ENCODE results near the gene MORN5. TPM values are rescaled to one million over a fixed set of nuclear protein-coding genes. Genes with fewer than 3 reads are reported as not detected.

The MORN5 gene
- polyA plus RNA-seq, 2 of the 4 experiments (the other 2 are of a cell fraction), result not detected

GRCh38 chr9:122131401-122132001, 28.2 kb upstream of the MORN5 start:
- ATAC-seq (peak in 1 of 2 experiments; percentile 17; a peak in 1 of 6 replicates), FAIRE-seq (no peak), DNase-seq (ENCODE audit: low read depth in 1 of 2, low spot score in 1 of 2) (no peak)
- H3K9me3 ChIP-seq, result no peaks in the 10 kb centered on the region
- ChIA-PET CTCF (interaction anchor here (1.4 to 5.9 kb wide), 4 partner anchors 14 to 679 kb away, joined by 3 to 44 read pairs (median 5); no protein-coding TSS in a partner anchor), POLR2A (no interaction called here)
- H3K27ac ChIP-seq, result no peak overlapping the region
- no peaks in the 10 kb centered on the region; the same call in 2 of the 3 replicates for H3K4me1 ChIP-seq
- H3K4me3 ChIP-seq, result no peak overlapping the region
- no peak overlapping the region for H3K4me2 ChIP-seq
- TF ChIP-seq RAD21 (conservative IDR thresholded peaks at IDR 0.05 in 1 of 2, IDR thresholded peaks at IDR 0.05 in 1 of 2) (no peak), TFCP2L1 (CRISPR knock-in tag; IDR thresholded peaks at IDR 0.05) (no peak), NPAS2 (CRISPR knock-in tag; IDR thresholded peaks at IDR 0.05; ENCODE audit: borderline replicate concordance) (no peak), RNF2 (IDR thresholded peaks at IDR 0.05; ENCODE audit: borderline replicate concordance, low read depth) (no peak), JUNB (IDR thresholded peaks at IDR 0.05) (no peak), PBX3 (IDR thresholded peaks at IDR 0.05) (no peak)
- WGBS (ENCODE audit: missing lambda C conversion rate), result 79% methylated on average over 19 of the region's 21 CpGs

- no peak for TF ChIP-seq TFCP2L1 (CRISPR knock-in tag; IDR thresholded peaks at IDR 0.05)
- no peak for TF ChIP-seq ELK1 (IDR thresholded peaks at IDR 0.05; ENCODE audit: low read depth, low read length)
- TF ChIP-seq EHMT2 (IDR thresholded peaks at IDR 0.05; ENCODE audit: low read depth), result no peak
- TF ChIP-seq FOXS1 (CRISPR knock-in tag; IDR thresholded peaks at IDR 0.05), result no peak
- no peak for TF ChIP-seq CBX8 (IDR thresholded peaks at IDR 0.05)
- TF ChIP-seq EP300 (IDR thresholded peaks at IDR 0.05), result no peak
- ATAC-seq (no peak), DNase-seq (ENCODE audit: low read depth in 1 of 2, low spot score in 1 of 2) (no peak), FAIRE-seq (no peak)
- Histone ChIP-seq H3K4me1 (no peaks in the 10 kb centered on the region), H3K4me3 (no peak overlapping the region), H3K4me2 (no peak overlapping the region), H3K27ac (no peak overlapping the region), H3K9me3 (no peaks in the 10 kb centered on the region)
- ChIA-PET CTCF (interaction anchor here (0.6 to 6.2 kb wide), 6 partner anchors 9 to 678 kb away, joined by 3 to 86 read pairs (median 5); no protein-coding TSS in a partner anchor), POLR2A (no interaction called here)
- WGBS (ENCODE audit: missing lambda C conversion rate), result 73% methylated on average over 4 of the region's 4 CpGs
Observed at GRCh38 chr9:122132539-122132938, 27.2 kb upstream of the MORN5 start.

DNA sequence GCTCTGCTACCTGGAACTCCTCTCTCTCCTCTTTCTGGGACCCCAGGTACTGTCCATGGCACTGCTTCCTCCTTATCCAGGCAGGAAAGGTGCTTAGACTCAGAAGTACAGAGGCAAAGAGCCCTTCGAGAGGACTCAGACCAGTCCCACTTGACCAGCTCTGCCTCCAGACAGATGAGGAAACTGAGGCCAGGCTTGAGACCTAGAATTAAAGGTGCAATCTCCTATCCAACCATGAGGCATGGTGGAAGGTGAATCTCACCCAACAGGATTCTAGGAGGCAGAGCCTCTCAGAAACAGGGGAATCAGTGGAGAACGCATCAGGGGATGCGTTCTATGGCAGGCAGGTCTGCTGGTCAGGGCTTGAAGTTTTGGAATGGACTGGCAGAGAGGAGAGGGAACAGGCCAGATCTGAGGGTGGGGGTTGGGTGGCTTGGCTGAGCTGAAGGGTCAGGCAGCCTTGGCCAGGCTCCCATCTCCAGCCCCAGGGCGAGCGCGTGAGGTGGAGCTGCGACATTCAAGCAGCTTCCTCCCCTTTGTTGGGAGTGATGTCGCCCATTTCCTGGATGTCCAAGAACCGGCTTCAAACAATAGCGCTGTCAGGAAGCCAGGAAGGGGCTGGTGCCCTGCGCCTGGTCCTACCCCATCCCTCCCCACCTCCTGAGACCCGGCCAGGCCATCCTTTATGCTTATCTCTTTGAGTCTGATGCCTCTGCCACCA, 26.3 kb upstream of the MORN5 start:
- H3K4me3 ChIP-seq, result no peak overlapping the region
- H3K9me3 ChIP-seq, result no peaks in the 10 kb centered on the region
- ChIA-PET CTCF (interaction anchor here (0.6 to 6.2 kb wide), 7 partner anchors 10 to 677 kb away, joined by 3 to 86 read pairs (median 5); no protein-coding TSS in a partner anchor), POLR2A (interaction anchor here (0.8 kb wide), 1 partner anchor 131 kb away, joined by 3 read pairs; the partner anchor contains the start of genes MRRF and RBM18)
- no peak overlapping the region for H3K4me2 ChIP-seq
- WGBS (ENCODE audit: missing lambda C conversion rate), result 78% methylated on average over 12 of the region's 12 CpGs
- no peak for FAIRE-seq
- TF ChIP-seq NPAS2 (CRISPR knock-in tag; IDR thresholded peaks at IDR 0.05; ENCODE audit: borderline replicate concordance) (no peak), EHMT2 (IDR thresholded peaks at IDR 0.05; ENCODE audit: low read depth) (no peak), ZNF302 (CRISPR knock-in tag; IDR thresholded peaks at IDR 0.05) (no peak), POLR2AphosphoS2 (conservative IDR thresholded peaks at IDR 0.05; ENCODE audit: low read length) (no peak), CBX8 (IDR thresholded peaks at IDR 0.05) (no peak), JUNB (IDR thresholded peaks at IDR 0.05) (no peak), EHF (CRISPR knock-in tag; IDR thresholded peaks at IDR 0.05) (no peak), FOXS1 (CRISPR knock-in tag; IDR thresholded peaks at IDR 0.05) (no peak), NFE2L2 (conservative IDR thresholded peaks at IDR 0.05; ENCODE audit: low read length) (no peak), SREBF2 (IDR thresholded peaks at IDR 0.05) (no peak), MAX (IDR thresholded peaks at IDR 0.05) (no peak), PHF8 (IDR thresholded peaks at IDR 0.05; ENCODE audit: borderline replicate concordance, low read depth) (no peak)
- H3K4me1 ChIP-seq, result no peaks in the 10 kb centered on the region
- no peak for DNase-seq (ENCODE audit: low read depth in 1 of 2, low spot score in 1 of 2)
- no peak for ATAC-seq
- no peak overlapping the region for H3K27ac ChIP-seq
